Smooth muscle cell (in vitro differentiated cells): ENCODE results near the gene MEGF8. TPM values are rescaled to one million over a fixed set of nuclear protein-coding genes. Genes with fewer than 3 reads are reported as not detected.
A peak's percentile ranks its signal among the peaks of the same experiment; 100 is the strongest.

Experiments used
- DNase-seq: peaks from one replicate; lab custom pipeline; 2025; ENCODE audit not compliant: unreplicated experiment; lab: John Stamatoyannopoulos, UW
- H2AFZ ChIP-seq: fragments of 200-600 bp; sonication (generic); 2 replicates; pipeline ENCODE4 v1.6.0; 2016; ENCODE audit warnings: antibody characterized with exemption, low read depth, mild to moderate bottlenecking
- H3F3A ChIP-seq: fragments of 200-600 bp; sonication (generic); 2 replicates; pipeline ENCODE4 v1.6.0; 2017; ENCODE audit warnings: antibody characterized with exemption, low read depth
- H3K27ac ChIP-seq: fragments of 200-600 bp; sonication (generic); 2 replicates; pipeline ENCODE4 v1.5.1; 2016; ENCODE audit warnings: low read depth, mild to moderate bottlenecking
- H3K27me3 ChIP-seq: fragments of 200-600 bp; sonication (generic); 2 replicates; pipeline ENCODE4 v1.6.1; 2016; ENCODE audit warnings: low read depth, mild to moderate bottlenecking
- H3K36me3 ChIP-seq: fragments of 200-600 bp; sonication (generic); 2 replicates; pipeline ENCODE4 v1.5.1; 2016; ENCODE audit warnings: low read depth
- H3K4me1 ChIP-seq: fragments of 200-600 bp; sonication (generic); 2 replicates; pipeline ENCODE4 v1.5.1; 2016; ENCODE audit warnings: low read depth
- H3K4me2 ChIP-seq: fragments of 200-600 bp; sonication (generic); 2 replicates; pipeline ENCODE4 v1.6.0; 2016; ENCODE audit warnings: mild to moderate bottlenecking
- H3K4me3 ChIP-seq: fragments of 200-600 bp; sonication (generic); 2 replicates; pipeline ENCODE4 v1.5.1; 2016; ENCODE audit warnings: mild to moderate bottlenecking
- H3K79me2 ChIP-seq: fragments of 200-600 bp; sonication (generic); 2 replicates; pipeline ENCODE4 v1.6.0; 2016; ENCODE audit warnings: low read depth, mild to moderate bottlenecking
- H3K9ac ChIP-seq: fragments of 200-600 bp; sonication (generic); 2 replicates; pipeline ENCODE4 v1.6.0; 2016; ENCODE audit warnings: low read depth
- H3K9me3 ChIP-seq: fragments of 200-600 bp; sonication (generic); replicated peaks from 2 replicates; pipeline ENCODE4 v1.5.1; 2016; ENCODE audit warnings: low read depth
- H4K20me1 ChIP-seq: fragments of 200-600 bp; sonication (generic); 2 replicates; pipeline ENCODE4 v1.6.0; 2016; ENCODE audit warnings: low read depth
- WGBS: methylation state at CpG from one replicate; pipeline ENCODE4 v1.1.7; 2016; ENCODE audit warnings: low lambda C conversion rate; 5-methylcytosine and 5-hydroxymethylcytosine counted together
- polyA plus RNA-seq: library from polyadenylated mRNA; unstranded; fragments of >200 nt; fragmentation: Nextera tagmentation; extraction: Ambion mirVana; gene quantifications from 2 replicates; pipeline ENCODE4 v1.2.1, GENCODE V29; 2016
- total RNA-seq: library from RNA; depleted of rRNA; stranded (reverse); fragments of >200 nt; gene quantifications from 2 replicates; pipeline ENCODE4 v1.2.3, GENCODE V29; 2014
- TF ChIP-seq, protein P1 (sequence below): fragments of 200-600 bp; sonication (generic); IDR thresholded peaks from 2 replicates; pipeline ENCODE4 v1.5.1; 2017; ENCODE audit warnings: borderline replicate concordance, mild to moderate bottlenecking, antibody characterized with exemption; ENCODE audit not compliant: insufficient read depth, poor library complexity, severe bottlenecking

MEGF8 gene
- total and polyA plus RNA-seq, 2 experiments from 2014 or later, result 8.2 to 16.4 TPM

DNA sequence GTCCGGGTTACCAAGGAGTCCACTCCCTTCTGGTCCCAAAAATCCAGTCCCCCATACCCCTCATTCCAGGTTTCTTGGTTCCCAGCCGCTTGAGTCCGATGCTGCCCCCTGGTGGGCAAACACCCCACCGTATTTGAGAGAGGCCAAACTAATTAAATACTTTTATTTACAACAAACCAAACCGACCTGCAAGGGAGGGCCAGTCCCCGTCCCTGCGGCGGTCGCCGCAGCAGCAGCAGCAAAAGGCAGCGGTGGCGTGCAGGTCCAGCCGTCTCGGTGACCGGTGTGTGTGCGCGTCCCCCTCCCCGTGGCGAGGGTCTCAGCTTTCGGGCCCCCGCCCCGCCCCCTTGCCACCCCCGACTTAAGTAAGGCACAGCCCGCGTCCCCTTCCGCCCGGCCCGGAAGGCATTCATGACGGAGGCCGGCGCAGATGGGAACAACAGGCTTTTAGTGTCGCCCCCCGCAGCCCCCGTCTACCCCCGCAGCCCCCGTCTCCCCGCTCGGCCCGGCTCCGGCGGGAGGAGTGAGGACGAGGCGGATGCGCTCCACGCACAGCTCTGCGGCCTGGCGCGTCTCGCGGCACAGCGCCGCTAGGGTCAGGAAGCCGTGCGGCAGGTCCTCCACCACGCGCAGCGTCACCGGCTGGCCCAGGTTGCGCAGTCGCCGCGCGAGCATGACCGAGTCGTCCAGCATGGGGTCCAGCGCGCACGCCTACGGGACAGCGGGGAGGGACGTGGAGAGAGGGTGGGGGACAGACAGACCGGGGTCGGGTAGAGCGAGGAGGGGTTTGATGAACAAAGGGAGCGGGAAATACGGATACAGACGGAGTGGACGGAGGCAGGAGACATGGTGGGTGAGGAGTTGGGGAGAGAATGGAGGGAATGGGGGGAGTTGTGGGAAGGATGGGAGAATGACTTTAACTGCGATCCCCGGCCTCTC lies 76.2 kb downstream of the MEGF8 start:
- H3K4me2 ChIP-seq, result peak overlapping the region; percentile 94
- peak overlapping the region; percentile 66 for H3K4me3 ChIP-seq
- no peak overlapping the region for H3K27ac ChIP-seq
- peaks cover 6% of the 10 kb centered on the region for H3K4me1 ChIP-seq
- H3K27me3 ChIP-seq, result no peaks in the 10 kb centered on the region
- no peaks in the 10 kb centered on the region for H3F3A ChIP-seq
- peak overlapping the region; percentile 52 for H2AFZ ChIP-seq
- no peaks in the 10 kb centered on the region for H3K79me2 ChIP-seq
- no peaks in the 10 kb centered on the region for H3K9me3 ChIP-seq
- DNase-seq, result peak; percentile 57
- H4K20me1 ChIP-seq, result no peaks in the 10 kb centered on the region
- under 1% methylated on average over 68 of the region's 80 CpGs for WGBS
- peak overlapping the region; percentile 28 for H3K9ac ChIP-seq
- TF ChIP-seq, protein P1, sequence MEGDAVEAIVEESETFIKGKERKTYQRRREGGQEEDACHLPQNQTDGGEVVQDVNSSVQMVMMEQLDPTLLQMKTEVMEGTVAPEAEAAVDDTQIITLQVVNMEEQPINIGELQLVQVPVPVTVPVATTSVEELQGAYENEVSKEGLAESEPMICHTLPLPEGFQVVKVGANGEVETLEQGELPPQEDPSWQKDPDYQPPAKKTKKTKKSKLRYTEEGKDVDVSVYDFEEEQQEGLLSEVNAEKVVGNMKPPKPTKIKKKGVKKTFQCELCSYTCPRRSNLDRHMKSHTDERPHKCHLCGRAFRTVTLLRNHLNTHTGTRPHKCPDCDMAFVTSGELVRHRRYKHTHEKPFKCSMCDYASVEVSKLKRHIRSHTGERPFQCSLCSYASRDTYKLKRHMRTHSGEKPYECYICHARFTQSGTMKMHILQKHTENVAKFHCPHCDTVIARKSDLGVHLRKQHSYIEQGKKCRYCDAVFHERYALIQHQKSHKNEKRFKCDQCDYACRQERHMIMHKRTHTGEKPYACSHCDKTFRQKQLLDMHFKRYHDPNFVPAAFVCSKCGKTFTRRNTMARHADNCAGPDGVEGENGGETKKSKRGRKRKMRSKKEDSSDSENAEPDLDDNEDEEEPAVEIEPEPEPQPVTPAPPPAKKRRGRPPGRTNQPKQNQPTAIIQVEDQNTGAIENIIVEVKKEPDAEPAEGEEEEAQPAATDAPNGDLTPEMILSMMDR, result peak; percentile 87
- H3K36me3 ChIP-seq, result no peaks in the 10 kb centered on the region

DNA sequence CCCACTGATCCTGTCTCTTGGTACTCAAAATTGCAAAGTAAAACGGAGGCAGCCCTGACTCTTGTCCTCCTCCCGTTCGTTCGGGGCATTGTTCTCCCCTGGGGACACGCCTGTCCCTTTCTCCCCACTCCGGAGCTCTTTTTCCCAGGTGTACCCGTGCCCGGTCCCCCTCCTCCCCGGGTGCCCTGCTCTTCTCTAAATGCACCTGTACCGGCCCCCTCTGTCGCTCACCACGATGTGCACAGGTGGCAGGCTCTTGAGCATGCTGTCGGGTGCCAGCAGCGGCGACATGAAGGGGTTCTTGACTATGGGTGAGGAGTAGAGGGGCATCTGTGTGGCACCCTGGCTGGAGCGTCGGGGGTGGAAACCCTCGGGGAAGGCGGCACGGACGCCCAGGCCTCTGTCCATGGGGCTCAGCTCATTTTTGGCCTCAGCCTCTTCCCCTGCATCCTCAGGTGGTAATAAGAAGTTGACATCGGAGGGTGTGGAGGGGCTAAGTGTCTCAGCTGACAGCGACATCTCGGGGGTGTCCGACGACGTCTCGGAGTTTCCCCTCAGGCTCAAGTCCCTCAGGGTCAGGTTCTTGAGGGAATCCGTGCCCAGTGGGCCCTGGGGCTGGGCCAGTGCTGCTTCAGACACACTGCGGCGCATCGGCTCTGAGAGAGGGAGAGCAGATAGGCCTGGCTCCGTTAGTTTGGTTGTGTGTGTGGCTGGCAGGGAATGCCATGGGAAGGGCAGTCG lies 77.1 kb downstream of the MEGF8 start:
- TF ChIP-seq, protein P1, result no peak
- Histone ChIP-seq H3K4me2 (peak overlapping the region; percentile 94), H3K27ac (no peak overlapping the region), H3K36me3 (no peaks in the 10 kb centered on the region), H3K4me1 (peaks cover 4% of the 10 kb centered on the region), H3K79me2 (no peaks in the 10 kb centered on the region), H3K4me3 (peak overlapping the region; percentile 66), H4K20me1 (no peaks in the 10 kb centered on the region), H2AFZ (no peak overlapping the region), H3K9me3 (no peaks in the 10 kb centered on the region), H3F3A (no peaks in the 10 kb centered on the region), H3K27me3 (no peaks in the 10 kb centered on the region), H3K9ac (no peak overlapping the region)
- 46% methylated on average over 34 of the region's 34 CpGs for WGBS
- DNase-seq, result no peak

DNA sequence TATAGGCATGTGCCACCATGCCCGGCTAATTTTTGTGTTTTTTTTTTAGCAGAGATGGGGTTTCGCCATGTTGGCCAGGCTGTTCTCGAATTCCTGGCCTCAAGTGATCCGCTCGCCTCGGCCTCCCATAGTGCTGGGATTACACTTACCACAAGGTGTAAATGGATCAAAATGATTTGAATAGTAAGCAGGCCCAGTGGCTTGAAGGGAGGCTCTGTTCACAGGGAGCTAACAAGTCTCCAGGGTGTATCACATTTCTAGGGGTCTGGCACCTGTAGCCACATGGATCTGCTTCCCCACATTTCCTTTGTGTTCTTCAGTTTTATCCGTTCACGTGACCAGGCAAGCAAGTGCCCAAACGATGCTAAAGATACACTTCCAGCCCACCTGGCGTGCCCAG lies 78.2 kb downstream of the MEGF8 start:
- WGBS, result 95% methylated on average over 10 of the region's 10 CpGs

More for the DNA sequence above, 78.2 kb downstream of the MEGF8 start:
- H4K20me1 ChIP-seq, result no peaks in the 10 kb centered on the region
- H3K27ac ChIP-seq, result no peak overlapping the region
- no peak overlapping the region for H3K4me2 ChIP-seq
- no peak for DNase-seq
- TF ChIP-seq, protein P1, result no peak
- no peak overlapping the region for H2AFZ ChIP-seq
- H3K9me3 ChIP-seq, result no peaks in the 10 kb centered on the region
- H3K36me3 ChIP-seq, result no peaks in the 10 kb centered on the region
- H3K79me2 ChIP-seq, result no peaks in the 10 kb centered on the region
- H3K27me3 ChIP-seq, result no peaks in the 10 kb centered on the region
- no peak overlapping the region for H3K4me3 ChIP-seq
- H3F3A ChIP-seq, result no peaks in the 10 kb centered on the region
- H3K9ac ChIP-seq, result no peak overlapping the region
- H3K4me1 ChIP-seq, result no peaks in the 10 kb centered on the region
